Suprapubic skin (tissue), 4 donors: ENCODE measurements around the gene GPHA2. TPM values are rescaled to one million over a fixed set of nuclear protein-coding genes. Genes with fewer than 3 reads are reported as not detected.

ENCODE experiments used
- DNase-seq, 2 donors: peaks; one replicate each; pipeline ENCODE4 v3.0.0-alpha.2; 2019; ENCODE audit warnings: low spot score in 2 of 2
- H3K27ac ChIP-seq: fragments of 200-600 bp; sonication (generic); one replicate; pipeline ENCODE4 v1.5.1; 2019
- H3K27me3 ChIP-seq: fragments of 200-600 bp; sonication (generic); one replicate; pipeline ENCODE4 v1.5.1; 2019
- H3K36me3 ChIP-seq: fragments of 200-600 bp; sonication (generic); one replicate; pipeline ENCODE4 v1.5.1; 2019
- H3K4me1 ChIP-seq: fragments of 200-600 bp; sonication (generic); one replicate; pipeline ENCODE4 v1.5.1; 2019
- H3K4me3 ChIP-seq: fragments of 200-600 bp; sonication (generic); one replicate; pipeline ENCODE4 v1.5.1; 2019; ENCODE audit warnings: mild to moderate bottlenecking
- H3K9me3 ChIP-seq: fragments of 200-600 bp; sonication (generic); one replicate; pipeline ENCODE4 v1.5.1; 2019
- EP300 ChIP-seq: sonication (generic); formaldehyde crosslinking; IDR thresholded peaks from one replicate; pipeline ENCODE4 v1.6.1; 2017; ENCODE audit warnings: antibody characterized with exemption
- POLR2A ChIP-seq, 2 donors: fragments of 450-650 bp; IDR thresholded peaks; one replicate each; pipeline ENCODE4 v1.6.1; 2017; ENCODE audit warnings: antibody characterized with exemption in 2 of 2, mild to moderate bottlenecking in 2 of 2, moderate library complexity in 2 of 2
- POLR2AphosphoS5 ChIP-seq, 3 donors: sonication (generic); formaldehyde crosslinking; IDR thresholded peaks; one replicate each; pipeline ENCODE4 v1.6.1; 2017; ENCODE audit warnings: antibody characterized with exemption in 3 of 3
- WGBS: methylation state at CpG from one replicate; pipeline ENCODE4 v1.1.5; 2018; 5-methylcytosine and 5-hydroxymethylcytosine counted together
- total RNA-seq, 4 donors: library from RNA; depleted of rRNA; stranded (reverse); fragments of >200 nt; gene quantifications; one replicate each; pipeline ENCODE4 v1.1.0, GENCODE V29; 2016
- TF ChIP-seq, protein P1 (sequence below), 2 donors: fragments of 200-600 bp in 1 of 2; fragments of 450-650 bp in 1 of 2; sonication (generic) in 1 of 2; IDR thresholded peaks; one replicate each; pipeline ENCODE4 v1.5.1; 2016 to 2019; ENCODE audit warnings: antibody characterized with exemption in 2 of 2, mild to moderate bottlenecking in 1 of 2, moderate library complexity in 1 of 2

The GPHA2 gene
- total RNA-seq, 4 donors from 2014 or later, result not detected

- Histone ChIP-seq H3K36me3 (peaks cover 48% of the 10 kb centered on the region), H3K9me3 (no peaks in the 10 kb centered on the region), H3K4me3 (no peak overlapping the region), H3K27me3 (no peaks in the 10 kb centered on the region), H3K4me1 (peaks cover 6% of the 10 kb centered on the region), H3K27ac (no peak overlapping the region)
- TF ChIP-seq POLR2AphosphoS5 (IDR thresholded peaks at IDR 0.05), result peak in 1 of 3 donors; percentile 12
- TF ChIP-seq EP300, result no peak
- TF ChIP-seq, protein P1, sequence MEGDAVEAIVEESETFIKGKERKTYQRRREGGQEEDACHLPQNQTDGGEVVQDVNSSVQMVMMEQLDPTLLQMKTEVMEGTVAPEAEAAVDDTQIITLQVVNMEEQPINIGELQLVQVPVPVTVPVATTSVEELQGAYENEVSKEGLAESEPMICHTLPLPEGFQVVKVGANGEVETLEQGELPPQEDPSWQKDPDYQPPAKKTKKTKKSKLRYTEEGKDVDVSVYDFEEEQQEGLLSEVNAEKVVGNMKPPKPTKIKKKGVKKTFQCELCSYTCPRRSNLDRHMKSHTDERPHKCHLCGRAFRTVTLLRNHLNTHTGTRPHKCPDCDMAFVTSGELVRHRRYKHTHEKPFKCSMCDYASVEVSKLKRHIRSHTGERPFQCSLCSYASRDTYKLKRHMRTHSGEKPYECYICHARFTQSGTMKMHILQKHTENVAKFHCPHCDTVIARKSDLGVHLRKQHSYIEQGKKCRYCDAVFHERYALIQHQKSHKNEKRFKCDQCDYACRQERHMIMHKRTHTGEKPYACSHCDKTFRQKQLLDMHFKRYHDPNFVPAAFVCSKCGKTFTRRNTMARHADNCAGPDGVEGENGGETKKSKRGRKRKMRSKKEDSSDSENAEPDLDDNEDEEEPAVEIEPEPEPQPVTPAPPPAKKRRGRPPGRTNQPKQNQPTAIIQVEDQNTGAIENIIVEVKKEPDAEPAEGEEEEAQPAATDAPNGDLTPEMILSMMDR (IDR thresholded peaks at IDR 0.05), result peak; percentile 58 to 84
- peak; percentile 87 to 93 for DNase-seq
- WGBS, result 53% methylated on average over 10 of the region's 14 CpGs
Observed at GRCh38 chr11:64894070-64894811, 41.5 kb downstream of the GPHA2 start.

DNA sequence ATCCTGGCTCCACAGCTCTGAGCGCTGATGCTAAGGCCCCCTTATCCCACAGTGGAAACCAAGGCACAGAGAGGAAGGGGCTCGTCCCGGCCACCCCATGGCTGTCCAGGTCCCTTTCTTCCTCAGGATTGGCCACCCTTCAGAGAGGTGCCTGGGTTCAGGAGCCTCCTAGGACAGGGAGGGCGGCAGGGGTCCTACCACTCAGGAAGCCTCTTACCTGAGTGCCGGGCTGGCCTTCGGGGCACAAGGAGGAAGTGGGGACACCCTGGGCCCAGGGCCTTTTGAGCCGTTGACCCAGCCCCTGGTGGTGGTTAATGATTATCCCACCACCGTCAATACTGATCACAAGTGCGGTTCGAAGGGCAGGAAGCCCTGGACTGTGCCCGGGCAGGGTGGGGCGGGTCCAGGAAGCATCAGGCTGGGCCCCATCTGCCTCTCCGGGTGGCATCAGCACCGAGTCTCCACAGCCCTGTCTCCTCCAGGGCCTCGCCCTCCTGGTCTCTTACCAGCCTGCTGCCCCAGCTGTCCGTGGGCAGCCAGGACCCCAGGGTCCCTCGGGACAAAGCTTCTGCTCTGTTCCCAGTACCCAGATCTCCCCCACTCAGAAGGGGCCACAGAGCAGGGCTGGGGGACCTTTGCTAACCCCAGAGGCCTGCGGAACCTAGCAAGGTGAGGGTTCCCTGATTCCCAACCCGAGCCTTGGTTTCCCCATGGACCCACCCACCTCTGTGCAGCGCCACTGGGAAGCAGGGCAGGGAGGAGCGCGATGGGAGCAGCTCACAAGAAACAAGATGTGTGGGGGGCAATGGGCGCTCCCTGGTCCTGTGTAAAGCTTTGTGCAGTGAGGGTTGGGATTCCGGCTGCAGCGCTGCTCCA is 42.3 kb downstream of the GPHA2 start:
- peaks cover 8% of the 10 kb centered on the region for H3K4me1 ChIP-seq
- DNase-seq, result no peak
- H3K27me3 ChIP-seq, result no peaks in the 10 kb centered on the region
- no peaks in the 10 kb centered on the region for H3K9me3 ChIP-seq
- H3K4me3 ChIP-seq, result no peak overlapping the region
- WGBS, result 69% methylated on average over 13 of the region's 25 CpGs
- TF ChIP-seq POLR2AphosphoS5 (IDR thresholded peaks at IDR 0.05) (no peak), EP300 (no peak), POLR2A (IDR thresholded peaks at IDR 0.05) (no peak)
- TF ChIP-seq, protein P1 (IDR thresholded peaks at IDR 0.05), result no peak
- H3K36me3 ChIP-seq, result peaks cover 40% of the 10 kb centered on the region
- H3K27ac ChIP-seq, result no peak overlapping the region

DNA sequence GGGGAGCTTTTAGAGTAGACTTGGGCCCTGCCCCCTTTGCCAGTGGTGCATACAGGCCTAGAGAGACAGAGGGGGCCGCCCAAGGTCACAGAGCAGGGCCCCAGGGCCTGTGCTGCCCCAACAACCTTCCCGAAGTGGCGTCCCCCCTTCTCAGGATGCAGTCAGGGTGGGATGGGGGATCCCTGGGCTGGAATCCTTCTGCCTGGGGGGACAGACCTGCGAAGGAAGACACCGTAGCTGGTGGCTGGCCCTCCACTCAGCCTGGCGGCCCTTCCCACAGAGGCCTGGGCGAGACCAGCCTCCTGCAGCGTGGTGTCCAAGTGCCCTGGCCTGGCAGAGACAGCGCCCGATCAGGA is 42.9 kb downstream of the GPHA2 start:
- Histone ChIP-seq H3K36me3 (peaks cover 34% of the 10 kb centered on the region), H3K4me1 (peaks cover 14% of the 10 kb centered on the region), H3K27ac (no peak overlapping the region), H3K9me3 (no peaks in the 10 kb centered on the region), H3K27me3 (no peaks in the 10 kb centered on the region), H3K4me3 (no peak overlapping the region)
- WGBS, result 96% methylated on average over 7 of the region's 10 CpGs
- no peak for TF ChIP-seq POLR2AphosphoS5 (IDR thresholded peaks at IDR 0.05)
- TF ChIP-seq, protein P1 (IDR thresholded peaks at IDR 0.05), result no peak
- no peak for TF ChIP-seq EP300
- no peak for TF ChIP-seq POLR2A (IDR thresholded peaks at IDR 0.05)
- no peak for DNase-seq

DNA sequence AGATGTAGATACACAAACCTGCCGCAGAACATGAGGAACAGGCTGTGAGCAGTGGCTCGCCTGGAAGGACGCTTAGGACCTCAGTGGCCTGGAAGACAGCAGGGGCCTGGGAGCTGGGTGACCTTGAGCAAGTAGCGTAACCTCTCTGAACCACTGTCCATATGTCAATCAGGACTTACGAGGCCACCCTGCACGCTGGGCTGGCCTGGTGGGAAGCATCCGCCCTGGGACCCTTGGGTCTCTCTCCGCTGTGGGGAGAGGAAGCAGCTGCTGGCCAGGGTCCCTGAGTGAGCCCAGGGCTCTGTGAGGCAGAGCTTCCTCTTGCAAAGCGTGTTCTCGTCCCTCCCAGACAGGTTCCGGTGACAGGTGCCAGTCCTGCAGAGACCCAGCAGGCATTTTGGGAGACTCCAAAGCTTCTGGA is 43.3 kb downstream of the GPHA2 start:
- H3K4me3 ChIP-seq, result no peak overlapping the region
- DNase-seq, result no peak
- H3K4me1 ChIP-seq, result peaks cover 18% of the 10 kb centered on the region
- H3K27ac ChIP-seq, result no peak overlapping the region
- H3K36me3 ChIP-seq, result peaks cover 30% of the 10 kb centered on the region
- WGBS, result 80% methylated on average over 11 of the region's 11 CpGs
- no peak for TF ChIP-seq EP300
- H3K27me3 ChIP-seq, result no peaks in the 10 kb centered on the region
- no peaks in the 10 kb centered on the region for H3K9me3 ChIP-seq

DNA sequence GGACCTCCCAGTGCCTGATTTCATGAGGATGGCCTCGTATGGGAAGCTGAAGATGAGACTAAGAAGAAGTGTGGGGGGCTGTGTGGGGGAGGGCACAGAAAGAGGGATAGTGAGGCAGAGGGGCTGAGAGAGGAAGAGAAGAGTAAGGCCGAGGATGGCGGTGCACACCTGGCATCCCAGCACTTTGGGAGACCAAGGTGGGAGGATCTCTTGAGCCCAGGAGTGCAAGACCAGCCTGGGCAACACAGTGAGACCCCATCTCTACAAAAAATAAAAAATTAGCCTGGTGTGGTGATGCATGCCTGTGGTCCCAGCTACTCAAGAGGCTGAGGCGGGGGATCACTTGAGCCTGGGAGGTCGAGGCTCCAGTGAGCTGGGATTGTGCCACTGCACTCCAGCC is 43.8 kb downstream of the GPHA2 start:
- Histone ChIP-seq H3K27ac (no peak overlapping the region), H3K9me3 (no peaks in the 10 kb centered on the region), H3K4me1 (peaks cover 18% of the 10 kb centered on the region), H3K4me3 (no peak overlapping the region), H3K36me3 (peaks cover 25% of the 10 kb centered on the region), H3K27me3 (no peaks in the 10 kb centered on the region)
- 76% methylated on average over 5 of the region's 5 CpGs for WGBS
- TF ChIP-seq POLR2AphosphoS5 (IDR thresholded peaks at IDR 0.05) (no peak), POLR2A (IDR thresholded peaks at IDR 0.05) (no peak)
- DNase-seq, result no peak

DNA sequence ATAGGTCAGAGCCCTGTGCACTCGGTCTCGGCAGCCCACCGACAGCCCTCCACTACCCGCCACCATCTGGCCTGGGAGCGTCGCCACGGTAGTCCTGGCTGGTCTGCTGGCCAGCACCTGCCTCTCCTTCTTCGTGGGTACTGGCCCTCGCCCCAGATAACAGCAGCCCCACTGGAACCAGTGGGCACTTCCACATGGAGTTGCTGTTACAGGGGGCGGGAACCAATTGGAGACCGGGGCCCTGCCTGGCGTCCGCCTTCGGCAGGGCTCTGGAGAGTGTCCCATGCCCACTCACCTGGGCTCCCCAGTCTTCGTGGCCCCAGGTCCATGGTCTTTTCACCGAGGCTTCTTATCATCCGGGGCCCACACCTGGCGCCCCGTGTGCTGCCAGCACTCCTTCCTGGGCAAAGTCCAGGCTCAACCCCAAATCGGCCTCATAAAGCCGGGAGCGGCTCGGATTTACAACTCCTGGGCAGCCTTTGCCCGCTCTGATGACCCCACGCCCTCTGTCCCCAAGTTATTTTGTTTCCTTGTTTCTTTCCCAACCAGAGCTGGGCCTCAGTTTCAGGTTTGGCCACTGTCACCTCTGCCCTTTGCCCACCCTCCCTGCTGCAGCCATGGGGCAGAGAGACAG is 44.4 kb downstream of the GPHA2 start:
- peaks cover 19% of the 10 kb centered on the region for H3K36me3 ChIP-seq
- H3K4me3 ChIP-seq, result no peak overlapping the region
- DNase-seq, result no peak
- no peak for TF ChIP-seq POLR2AphosphoS5 (IDR thresholded peaks at IDR 0.05)
- TF ChIP-seq, protein P1 (IDR thresholded peaks at IDR 0.05), result no peak
- TF ChIP-seq POLR2A (IDR thresholded peaks at IDR 0.05), result no peak
- TF ChIP-seq EP300, result no peak
- H3K27me3 ChIP-seq, result no peaks in the 10 kb centered on the region
- 89% methylated on average over 21 of the region's 25 CpGs for WGBS
- peaks cover 18% of the 10 kb centered on the region for H3K4me1 ChIP-seq
- no peaks in the 10 kb centered on the region for H3K9me3 ChIP-seq
- no peak overlapping the region for H3K27ac ChIP-seq
